ENCODE data around the gene KIAA0319L.
"Not testable (repeated sequence)": the region's sequence is repeated elsewhere in the genome, so short reads cannot be mapped to it uniquely, and the experiment has no call there.

The KIAA0319L gene

DNA sequence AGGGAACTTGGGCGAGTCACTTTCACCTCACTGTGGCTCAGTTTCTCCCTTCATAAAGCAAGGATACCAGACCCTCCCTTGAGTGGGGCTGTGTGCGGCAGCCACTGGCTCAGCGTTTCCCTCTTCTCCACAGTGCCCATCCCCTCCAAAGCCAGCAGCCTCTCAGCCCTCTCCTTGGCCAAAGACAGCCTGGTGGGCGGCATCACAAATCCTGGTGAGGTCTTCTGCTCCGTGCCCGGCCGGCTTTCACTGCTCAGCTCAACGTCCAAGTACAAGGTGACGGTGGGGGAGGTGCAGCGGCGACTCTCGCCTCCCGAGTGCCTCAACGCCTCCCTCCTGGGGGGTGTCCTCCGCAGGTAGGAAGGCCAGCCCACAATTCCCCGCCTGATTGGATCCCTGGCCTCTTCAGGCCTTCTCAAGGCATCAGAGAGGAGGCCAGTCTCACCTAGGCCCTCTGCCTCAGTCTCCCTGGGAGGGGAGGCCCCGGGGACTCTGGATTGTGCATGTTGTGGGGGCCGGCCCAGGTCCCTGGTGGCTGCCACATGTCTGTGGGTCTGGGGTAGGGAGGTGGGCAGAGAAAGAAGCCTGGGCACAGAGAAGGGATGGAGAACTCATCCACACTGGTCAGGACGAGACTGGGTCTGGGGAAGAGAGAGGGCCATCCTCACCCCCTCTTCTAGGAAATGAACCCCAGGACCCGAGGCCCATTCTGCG lies 31.2 kb upstream of the KIAA0319L start:
- Histone ChIP-seq H3K4me3 (replicated peaks; ENCODE audit: low read depth, low read length) (no peak overlapping the region), H3K36me3 (ENCODE audit: control insufficient read depth, insufficient read depth, low read length) (no peaks in the 10 kb centered on the region), H3K27me3 (replicated peaks; ENCODE audit: control insufficient read depth, insufficient read depth, low read length) (no peaks in the 10 kb centered on the region)
- TF ChIP-seq, protein P1, sequence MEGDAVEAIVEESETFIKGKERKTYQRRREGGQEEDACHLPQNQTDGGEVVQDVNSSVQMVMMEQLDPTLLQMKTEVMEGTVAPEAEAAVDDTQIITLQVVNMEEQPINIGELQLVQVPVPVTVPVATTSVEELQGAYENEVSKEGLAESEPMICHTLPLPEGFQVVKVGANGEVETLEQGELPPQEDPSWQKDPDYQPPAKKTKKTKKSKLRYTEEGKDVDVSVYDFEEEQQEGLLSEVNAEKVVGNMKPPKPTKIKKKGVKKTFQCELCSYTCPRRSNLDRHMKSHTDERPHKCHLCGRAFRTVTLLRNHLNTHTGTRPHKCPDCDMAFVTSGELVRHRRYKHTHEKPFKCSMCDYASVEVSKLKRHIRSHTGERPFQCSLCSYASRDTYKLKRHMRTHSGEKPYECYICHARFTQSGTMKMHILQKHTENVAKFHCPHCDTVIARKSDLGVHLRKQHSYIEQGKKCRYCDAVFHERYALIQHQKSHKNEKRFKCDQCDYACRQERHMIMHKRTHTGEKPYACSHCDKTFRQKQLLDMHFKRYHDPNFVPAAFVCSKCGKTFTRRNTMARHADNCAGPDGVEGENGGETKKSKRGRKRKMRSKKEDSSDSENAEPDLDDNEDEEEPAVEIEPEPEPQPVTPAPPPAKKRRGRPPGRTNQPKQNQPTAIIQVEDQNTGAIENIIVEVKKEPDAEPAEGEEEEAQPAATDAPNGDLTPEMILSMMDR (IDR thresholded peaks at IDR 0.05; ENCODE audit: insufficient read depth, low read length, poor library complexity, severe bottlenecking), result no peak
- DNase-seq (ENCODE audit: extremely low read depth, insufficient read length), result no peak

DNA sequence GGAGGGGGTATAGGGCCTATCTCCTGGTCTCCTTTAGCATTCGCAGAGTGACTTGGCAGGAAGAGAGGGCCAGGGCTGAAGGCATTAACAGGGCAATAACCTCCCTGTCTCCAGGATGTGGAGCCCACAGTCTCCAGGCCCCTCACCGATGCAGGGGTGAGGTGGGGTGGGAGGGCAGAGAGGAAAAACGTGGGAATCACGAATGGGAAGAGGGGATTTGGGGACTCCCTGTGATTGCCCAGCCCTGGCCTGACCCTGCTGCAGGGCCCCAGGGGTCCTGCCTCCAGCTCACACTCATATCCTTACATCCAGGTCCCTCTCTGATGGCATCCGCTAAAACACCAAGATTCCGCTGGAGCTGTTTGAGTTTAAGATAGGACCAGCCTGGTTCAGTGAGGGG lies 30.5 kb upstream of the KIAA0319L start:
- H3K36me3 ChIP-seq (ENCODE audit: control insufficient read depth, insufficient read depth, low read length), result no peaks in the 10 kb centered on the region
- TF ChIP-seq, protein P1 (IDR thresholded peaks at IDR 0.05; ENCODE audit: insufficient read depth, low read length, poor library complexity, severe bottlenecking), result no peak
- no peaks in the 10 kb centered on the region for H3K27me3 ChIP-seq (replicated peaks; ENCODE audit: control insufficient read depth, insufficient read depth, low read length)
- no peak overlapping the region for H3K4me3 ChIP-seq (replicated peaks; ENCODE audit: low read depth, low read length)
- DNase-seq (ENCODE audit: extremely low read depth, insufficient read length), result no peak

DNA sequence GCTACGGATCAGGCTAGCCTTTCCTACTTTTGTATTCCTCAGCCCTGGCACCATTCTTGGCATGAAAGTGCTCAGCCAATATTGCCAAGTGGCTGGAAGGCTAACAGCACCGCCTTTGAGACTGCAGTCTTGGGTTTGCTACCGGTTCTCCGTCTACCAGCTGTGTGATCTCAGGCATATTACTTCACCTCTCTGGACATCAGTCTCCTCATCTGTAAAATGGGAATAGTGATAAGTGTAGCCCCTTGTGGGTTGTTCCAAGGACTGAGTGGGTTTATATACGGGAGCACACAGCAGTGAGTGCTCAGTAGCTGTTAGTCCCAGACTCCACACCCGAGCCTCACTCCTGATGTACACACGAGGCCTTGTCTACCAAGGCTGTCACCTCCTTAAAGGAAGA lies 29.6 kb upstream of the KIAA0319L start:
- DNase-seq (ENCODE audit: extremely low read depth, insufficient read length), result no peak
- H3K27me3 ChIP-seq (replicated peaks; ENCODE audit: control insufficient read depth, insufficient read depth, low read length), result no peaks in the 10 kb centered on the region
- H3K4me3 ChIP-seq (replicated peaks; ENCODE audit: low read depth, low read length), result no peak overlapping the region
- TF ChIP-seq, protein P1 (IDR thresholded peaks at IDR 0.05; ENCODE audit: insufficient read depth, low read length, poor library complexity, severe bottlenecking), result no peak
- H3K36me3 ChIP-seq (ENCODE audit: control insufficient read depth, insufficient read depth, low read length), result no peaks in the 10 kb centered on the region

DNA sequence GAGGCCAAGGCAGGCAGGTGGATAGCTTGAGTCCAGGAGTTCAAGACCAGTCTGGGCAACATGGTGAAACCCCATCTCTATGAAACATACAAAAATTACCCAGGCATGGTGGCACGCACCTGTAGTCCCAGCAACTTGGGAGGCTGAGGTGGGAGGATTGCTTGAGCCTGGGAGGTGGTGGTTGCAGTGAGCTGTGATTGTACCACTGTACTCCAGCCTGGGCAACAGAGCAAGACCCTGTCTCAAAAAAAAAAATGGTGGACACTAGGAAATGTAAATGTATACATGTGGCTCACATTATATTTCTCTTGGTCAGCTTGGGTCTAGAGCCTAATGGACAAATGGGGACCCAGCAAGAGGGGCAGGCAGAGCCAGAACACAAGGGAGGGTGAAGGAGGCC lies 28.6 kb upstream of the KIAA0319L start:
- not testable (repeated sequence) for H3K36me3 ChIP-seq (ENCODE audit: control insufficient read depth, insufficient read depth, low read length); DNase-seq (ENCODE audit: extremely low read depth, insufficient read length); H3K27me3 ChIP-seq (replicated peaks; ENCODE audit: control insufficient read depth, insufficient read depth, low read length); H3K4me3 ChIP-seq (replicated peaks; ENCODE audit: low read depth, low read length)

GRCh38 chr1:35585281-35585680 lies 28.1 kb upstream of the KIAA0319L start:
- TF ChIP-seq, protein P1 (IDR thresholded peaks at IDR 0.05; ENCODE audit: insufficient read depth, low read length, poor library complexity, severe bottlenecking), result no peak
- H3K36me3 ChIP-seq (ENCODE audit: control insufficient read depth, insufficient read depth, low read length), result no peaks in the 10 kb centered on the region
- no peak for DNase-seq (ENCODE audit: extremely low read depth, insufficient read length)
- no peak overlapping the region for H3K4me3 ChIP-seq (replicated peaks; ENCODE audit: low read depth, low read length)
- no peaks in the 10 kb centered on the region for H3K27me3 ChIP-seq (replicated peaks; ENCODE audit: control insufficient read depth, insufficient read depth, low read length)

- not testable (repeated sequence) for DNase-seq (ENCODE audit: extremely low read depth, insufficient read length); H3K27me3 ChIP-seq (replicated peaks; ENCODE audit: control insufficient read depth, insufficient read depth, low read length); H3K4me3 ChIP-seq (replicated peaks; ENCODE audit: low read depth, low read length); H3K36me3 ChIP-seq (ENCODE audit: control insufficient read depth, insufficient read depth, low read length)
These were observed 24.4 kb upstream of the KIAA0319L start for GRCh38 chr1:35581621-35582020.

DNA sequence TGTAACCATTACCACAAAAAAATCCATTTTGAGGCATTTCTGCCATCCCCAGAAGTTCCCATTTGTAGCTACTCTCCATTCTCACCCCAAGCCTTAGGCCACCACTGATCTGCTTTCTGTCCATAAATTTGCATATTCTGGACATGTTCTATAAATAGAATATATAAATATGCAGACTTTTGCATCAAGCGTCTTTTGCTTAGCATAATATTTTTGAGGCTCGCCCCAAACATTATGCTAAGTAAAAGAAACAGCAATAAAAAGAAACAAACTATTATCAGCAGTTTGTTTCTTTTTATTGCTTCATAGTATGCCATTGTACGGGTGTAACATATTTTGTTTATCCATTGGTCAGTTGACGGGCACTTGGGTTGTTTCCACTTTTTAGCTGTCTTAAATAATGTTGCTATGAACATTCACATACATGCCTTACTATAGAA lies 23.8 kb upstream of the KIAA0319L start:
- no peaks in the 10 kb centered on the region for H3K27me3 ChIP-seq (replicated peaks; ENCODE audit: control insufficient read depth, insufficient read depth, low read length)
- TF ChIP-seq, protein P1 (IDR thresholded peaks at IDR 0.05; ENCODE audit: insufficient read depth, low read length, poor library complexity, severe bottlenecking), result no peak
- no peaks in the 10 kb centered on the region for H3K36me3 ChIP-seq (ENCODE audit: control insufficient read depth, insufficient read depth, low read length)
- no peak overlapping the region for H3K4me3 ChIP-seq (replicated peaks; ENCODE audit: low read depth, low read length)
- no peak for DNase-seq (ENCODE audit: extremely low read depth, insufficient read length)

Data from GM06990 (cell line).